ENCODE measurements around the gene SLC25A24.

Gene SLC25A24

DNA sequence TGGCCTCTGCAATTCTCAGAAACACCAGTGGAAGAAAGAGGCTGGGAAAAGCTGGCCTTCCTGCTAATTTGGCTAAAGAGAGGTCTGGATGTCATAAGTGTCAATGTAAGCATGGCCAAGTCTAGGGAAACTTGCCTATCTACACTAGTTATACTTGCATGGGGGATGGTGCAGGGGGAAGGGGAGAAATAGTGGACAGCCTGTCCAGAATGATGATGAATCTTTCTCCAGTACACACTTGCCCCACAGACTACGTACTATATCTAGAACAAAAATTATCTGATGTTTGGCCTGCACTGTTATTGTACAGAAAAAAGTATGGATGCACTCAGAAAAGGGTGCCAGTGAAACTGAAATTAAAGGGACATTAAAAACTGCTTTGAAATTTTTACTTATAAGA, 114.5 kb downstream of the SLC25A24 start:
- no peak for DNase-seq

DNA sequence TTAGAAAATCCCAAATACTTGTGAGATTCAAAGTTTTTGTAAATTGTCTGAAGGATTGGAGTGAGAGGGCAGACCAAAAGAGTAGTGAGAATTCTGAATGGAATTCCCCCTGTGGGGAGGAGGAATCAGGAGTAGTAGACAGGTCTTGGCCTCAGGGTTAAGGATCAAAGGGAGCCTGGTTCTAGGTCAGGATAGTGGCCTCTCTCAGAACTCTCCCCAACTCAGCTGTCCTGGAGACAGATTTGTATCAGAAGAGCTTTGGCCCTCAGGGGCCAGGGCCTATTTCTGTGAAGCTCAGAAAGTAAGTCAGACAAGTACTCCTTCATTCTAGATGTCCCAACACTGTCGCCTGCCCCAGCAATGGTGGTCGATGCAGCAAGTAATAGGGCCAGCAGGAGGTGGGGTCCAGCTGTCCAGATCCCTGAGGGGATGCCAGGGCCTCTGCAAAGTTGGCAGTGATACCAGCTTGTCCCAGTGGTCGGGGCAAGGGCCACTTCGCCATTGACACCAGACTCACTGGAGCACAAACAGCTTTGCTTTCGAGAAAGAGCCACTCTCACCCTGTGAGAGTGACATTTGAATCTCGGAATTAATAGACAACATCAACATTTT, 115.2 kb downstream of the SLC25A24 start:
- no peak for DNase-seq
